Subcutaneous adipose tissue (tissue), 4 donors: Measurements from ENCODE around the gene SCEL. TPM values are rescaled to one million over a fixed set of nuclear protein-coding genes. Genes with fewer than 3 reads are reported as not detected.

Experiments
- CTCF ChIP-seq: fragments of 450-650 bp; IDR thresholded peaks from one replicate; pipeline ENCODE4 v1.5.1; 2016; ENCODE audit warnings: low read depth, mild to moderate bottlenecking, control low read depth, antibody characterized with exemption, moderate library complexity
- total RNA-seq, 4 donors: library from RNA; depleted of rRNA; stranded (reverse); fragments of >200 nt; gene quantifications; one replicate each; pipeline ENCODE4 v1.1.0, GENCODE V29; 2016

Gene SCEL
- total RNA-seq, 4 donors from 2014 or later = 0.17 to 0.57 (median 0.35) TPM

GRCh38 chr13:77545626-77546412, 10.3 kb downstream of the SCEL start:
- no peak for TF ChIP-seq CTCF

DNA sequence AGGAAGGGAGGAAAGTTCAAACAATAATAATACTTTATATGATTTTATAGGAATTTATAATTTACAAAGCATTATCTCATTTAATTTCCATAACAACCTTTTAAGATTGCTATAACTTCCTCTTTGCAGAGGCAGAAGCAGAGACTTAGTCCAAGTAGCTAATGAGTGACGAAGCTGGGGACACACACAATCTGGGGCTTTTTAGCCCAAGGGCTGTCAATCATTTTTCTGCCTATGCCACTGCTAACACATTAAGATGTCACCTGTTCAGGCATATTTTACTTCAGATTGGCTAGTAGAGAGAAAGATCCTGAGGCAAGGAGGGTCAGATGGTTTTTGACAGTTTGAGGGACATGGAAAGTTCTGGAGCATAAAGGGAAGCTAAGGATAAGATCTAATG, 12.6 kb downstream of the SCEL start:
- no peak for TF ChIP-seq CTCF

DNA sequence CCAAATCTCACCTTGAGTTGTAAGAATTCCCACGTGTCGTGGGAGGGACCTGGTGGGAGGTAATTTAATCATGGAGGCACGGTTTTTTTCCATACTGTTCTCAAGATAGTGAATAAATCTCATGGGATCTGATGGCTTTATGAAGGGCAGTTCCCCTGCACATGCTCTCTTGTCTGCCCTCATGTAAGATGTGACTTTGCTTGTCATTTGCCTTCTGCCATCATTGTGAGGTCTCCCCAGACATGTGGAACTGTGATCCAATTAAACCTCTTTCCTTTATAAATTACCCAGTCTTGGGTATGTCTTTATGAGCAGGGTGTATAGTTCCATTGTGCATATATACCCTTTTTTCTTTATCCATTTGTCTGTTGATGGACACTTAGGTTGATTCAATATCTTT, 13.1 kb downstream of the SCEL start:
- no peak for TF ChIP-seq CTCF

DNA sequence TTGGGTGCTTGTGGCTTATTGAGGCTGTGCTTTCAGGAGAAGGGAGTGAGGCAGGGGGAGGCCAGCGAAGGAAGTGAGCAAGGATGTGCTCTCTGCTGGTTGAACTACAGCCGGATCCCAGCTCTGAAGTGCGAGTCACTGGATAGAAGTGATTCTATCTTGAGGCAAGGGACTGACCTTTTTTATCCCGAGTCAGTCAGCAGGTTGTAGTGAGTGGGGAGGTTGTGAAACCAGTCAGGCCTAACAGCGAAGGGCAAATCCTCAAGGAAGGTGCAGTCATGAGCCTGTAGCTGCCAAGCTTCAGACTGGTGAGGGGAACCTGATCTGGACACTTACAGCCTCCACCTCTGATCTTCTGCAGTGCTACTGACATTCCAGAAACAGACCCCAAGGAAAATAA, 18.6 kb downstream of the SCEL start:
- TF ChIP-seq CTCF = no peak

DNA sequence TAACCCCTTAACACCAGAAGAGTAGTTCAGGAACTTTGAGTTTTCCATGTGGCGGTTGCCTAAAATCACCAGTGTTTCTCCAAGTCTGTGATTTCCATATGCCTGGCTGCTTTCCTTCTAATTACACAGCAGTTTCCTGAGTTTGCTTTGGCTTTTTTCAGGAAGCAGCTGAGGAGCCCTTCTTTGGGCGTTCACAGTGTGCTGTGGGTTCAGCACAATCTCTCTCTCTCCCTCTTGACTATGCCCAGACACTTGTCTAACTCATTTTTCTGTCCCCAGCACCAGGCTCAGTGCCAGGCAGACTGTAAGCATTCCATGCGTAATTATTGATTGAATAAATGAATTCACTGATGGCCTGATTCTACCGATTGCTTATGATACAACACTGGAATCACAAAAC, 19.7 kb downstream of the SCEL start:
- no peak for TF ChIP-seq CTCF

GRCh38 chr13:77558016-77558415, 22.5 kb downstream of the SCEL start:
- TF ChIP-seq CTCF = no peak

- TF ChIP-seq CTCF = no peak
Observed at GRCh38 chr13:77563111-77563510, 27.6 kb downstream of the SCEL start.
